Fibroblast of skin of left biceps (primary cell): ENCODE results near the gene KLHL21.
A peak's percentile ranks its signal among the peaks of the same experiment; 100 is the strongest.
"Not testable (repeated sequence)": the region's sequence is repeated elsewhere in the genome, so short reads cannot be mapped to it uniquely, and the experiment has no call there.

Source experiments
- DNase-seq, 2 experiments: peaks; one replicate each; pipeline ENCODE4 v3.0.0-alpha.2; 2013; ENCODE audit warnings: low read depth in 2 of 2

Gene KLHL21

DNA sequence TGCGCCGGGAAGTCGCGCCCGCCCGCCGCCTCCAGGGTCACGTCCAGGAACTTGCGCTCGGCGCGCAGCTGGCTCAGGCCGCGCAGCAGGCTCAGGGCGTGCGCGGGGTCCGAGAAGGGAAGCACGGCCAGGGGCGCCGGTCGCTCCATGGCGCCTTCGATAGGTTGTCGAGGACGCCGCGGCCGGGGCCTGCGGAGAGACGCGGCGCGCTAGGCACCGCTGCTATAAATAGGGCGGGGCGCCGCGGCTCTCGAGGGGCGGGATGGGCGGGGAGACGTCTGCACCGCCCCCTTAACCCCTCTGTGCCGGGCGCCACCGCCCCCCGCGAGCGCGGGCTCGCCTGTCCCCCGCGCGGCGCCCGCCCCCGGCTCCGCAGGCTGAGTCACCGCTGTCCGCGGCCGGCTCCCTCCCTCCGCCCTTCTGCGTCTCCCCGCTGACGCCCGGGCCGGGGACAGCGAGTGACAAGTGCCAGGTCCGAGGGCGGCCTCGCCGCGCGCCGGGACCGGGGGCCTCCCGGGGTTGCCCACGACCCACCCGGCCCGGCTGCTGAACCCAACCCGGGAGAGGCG, at the start of gene KLHL21:
TSS of gene KLHL21 (minus strand) at position 201 of the 569 bp plus-strand sequence. CDS start at position 149, 52 bp downstream.
- DNase-seq = peak; percentile 64 to 70

DNA sequence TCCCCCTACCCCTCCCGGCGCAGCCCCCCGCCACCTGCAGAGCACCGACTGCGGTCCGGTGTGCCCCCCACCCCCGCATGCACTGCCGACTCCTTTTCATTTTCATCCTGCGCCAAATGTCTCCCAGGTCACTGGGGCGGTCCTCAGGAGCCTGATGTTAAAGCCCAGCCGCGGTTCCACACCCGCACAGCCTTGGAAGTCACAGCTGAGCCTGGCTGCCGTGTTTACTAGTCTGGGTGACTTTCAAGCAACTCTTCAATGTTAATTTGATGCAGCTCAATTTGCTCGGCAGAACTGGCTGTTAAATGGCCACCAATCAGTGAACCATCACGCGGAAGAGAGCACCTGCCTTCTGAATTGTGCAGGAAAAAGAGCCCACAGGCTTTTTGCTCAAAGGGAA, 49.2 kb upstream of the KLHL21 start:
- DNase-seq = no peak

GRCh38 chr1:6648556-6648955, 45.9 kb upstream of the KLHL21 start:
- DNase-seq = no peak

DNA sequence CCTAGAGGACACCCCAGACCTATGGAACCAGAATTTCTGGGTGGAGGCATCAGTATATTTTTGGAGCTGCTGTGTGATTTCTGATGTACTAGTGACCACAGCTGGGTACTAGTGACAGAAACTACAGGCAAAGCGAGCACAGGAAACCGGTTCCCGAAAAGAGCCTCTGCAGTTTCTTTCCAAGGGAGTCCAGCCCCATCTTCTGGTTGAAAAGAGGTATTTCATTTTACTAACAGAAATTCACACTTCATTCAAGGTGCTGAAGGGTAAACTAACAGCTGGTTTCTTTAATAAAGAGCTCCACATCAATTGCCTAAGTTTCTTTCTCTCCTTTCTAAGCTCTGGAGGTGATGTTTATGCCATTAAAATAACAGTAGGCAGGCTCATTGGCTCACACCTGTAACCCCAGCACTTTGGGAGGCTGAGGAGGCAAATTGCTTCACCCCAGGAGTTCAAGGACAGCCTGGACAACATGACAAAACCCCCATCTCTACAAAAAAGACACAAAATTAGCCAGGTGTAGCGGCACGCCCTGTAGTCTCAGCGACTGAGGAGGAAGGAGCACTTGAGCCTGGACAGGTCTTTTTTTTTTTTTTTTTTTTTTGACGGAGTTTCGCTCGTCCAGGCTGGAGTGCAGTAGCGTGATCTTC, 44.0 kb upstream of the KLHL21 start:
- DNase-seq = peak in 1 of 2 experiments; percentile 14

GRCh38 chr1:6645018-6645417, 42.3 kb upstream of the KLHL21 start:
- no peak for DNase-seq

DNA sequence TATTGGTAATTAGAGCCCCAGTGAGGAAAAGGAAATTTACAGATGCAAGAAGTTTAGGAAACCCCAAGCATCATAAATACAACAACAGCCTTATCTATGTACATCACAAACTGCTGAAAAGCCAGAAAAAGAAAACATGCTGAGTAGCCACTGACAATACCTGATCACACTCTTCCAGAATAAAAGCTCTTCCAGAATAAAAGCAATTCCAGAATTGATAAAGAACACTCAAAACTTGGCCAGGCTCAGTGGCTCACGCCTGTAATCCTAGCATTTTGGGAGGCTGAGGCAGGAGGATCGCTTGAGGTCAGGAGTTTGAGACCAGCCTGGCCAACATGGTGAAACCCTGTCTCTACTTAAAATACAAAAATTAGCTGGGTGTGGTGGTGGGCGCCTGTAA, 38.2 kb upstream of the KLHL21 start:
- not testable (repeated sequence) for DNase-seq

DNA sequence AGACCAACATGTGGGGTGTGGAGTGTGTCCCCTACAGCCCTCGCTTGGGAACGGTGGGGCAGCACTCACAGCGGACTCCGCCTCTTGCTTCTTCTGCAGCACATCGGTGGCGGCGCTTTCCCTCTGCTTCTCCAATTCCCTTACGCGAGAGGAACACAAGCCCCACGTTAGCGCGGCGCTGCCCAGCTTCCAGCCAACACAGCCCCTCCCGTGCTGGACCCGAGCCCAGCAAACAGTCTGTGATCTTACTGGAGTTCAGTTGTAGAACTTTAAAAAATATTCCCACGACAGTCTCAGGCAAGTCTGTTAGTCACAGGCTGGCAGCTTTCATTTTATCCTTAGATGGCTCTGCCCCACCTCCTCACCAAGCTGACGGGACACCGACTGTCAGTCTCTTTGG, 35.6 kb upstream of the KLHL21 start:
- DNase-seq = no peak

DNA sequence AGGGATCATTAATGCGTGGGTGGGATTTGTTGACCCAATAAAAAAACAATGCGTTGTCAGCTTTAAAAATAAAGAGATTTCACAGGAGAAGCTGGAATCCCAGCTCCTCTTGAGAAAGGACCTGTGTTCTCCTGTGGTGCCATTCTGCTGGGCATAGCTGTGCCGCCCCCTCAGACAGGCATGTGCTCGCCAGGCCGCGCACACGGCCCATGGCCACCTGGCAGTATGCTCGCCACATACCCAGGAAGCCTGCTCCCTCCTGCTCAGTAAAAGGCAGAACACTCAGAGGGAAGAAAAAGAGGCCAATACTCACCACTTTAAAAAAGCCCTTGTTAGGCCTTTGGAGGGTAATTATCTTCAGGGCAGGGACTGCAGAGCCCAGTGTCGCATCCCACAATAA, 35.1 kb upstream of the KLHL21 start:
- no peak for DNase-seq

DNA sequence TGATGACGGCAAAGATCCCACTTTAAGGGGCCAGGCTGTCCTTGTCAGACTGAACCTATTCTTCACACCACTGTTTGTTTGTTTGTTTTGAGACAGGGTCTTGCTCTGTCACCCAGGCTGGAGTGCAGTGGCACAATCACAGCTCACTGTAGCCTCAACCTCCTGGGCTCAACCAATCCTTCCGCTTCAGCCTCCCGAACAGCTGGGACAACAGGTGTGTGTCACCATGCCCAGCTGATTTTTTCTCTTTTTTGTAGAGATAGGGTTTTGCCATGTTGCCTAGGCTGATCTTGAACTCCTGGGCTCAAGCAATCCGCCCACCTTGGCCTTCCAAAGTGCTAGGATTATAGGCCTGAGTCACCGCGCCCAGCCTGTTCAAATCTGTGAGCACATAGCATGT, 34.1 kb upstream of the KLHL21 start:
- DNase-seq = not testable (repeated sequence)

- DNase-seq = no peak
Measured at GRCh38 chr1:6635910-6636760, 33.5 kb upstream of the KLHL21 start.

- DNase-seq = no peak
Measured at GRCh38 chr1:6635161-6635909, 32.7 kb upstream of the KLHL21 start.

DNA sequence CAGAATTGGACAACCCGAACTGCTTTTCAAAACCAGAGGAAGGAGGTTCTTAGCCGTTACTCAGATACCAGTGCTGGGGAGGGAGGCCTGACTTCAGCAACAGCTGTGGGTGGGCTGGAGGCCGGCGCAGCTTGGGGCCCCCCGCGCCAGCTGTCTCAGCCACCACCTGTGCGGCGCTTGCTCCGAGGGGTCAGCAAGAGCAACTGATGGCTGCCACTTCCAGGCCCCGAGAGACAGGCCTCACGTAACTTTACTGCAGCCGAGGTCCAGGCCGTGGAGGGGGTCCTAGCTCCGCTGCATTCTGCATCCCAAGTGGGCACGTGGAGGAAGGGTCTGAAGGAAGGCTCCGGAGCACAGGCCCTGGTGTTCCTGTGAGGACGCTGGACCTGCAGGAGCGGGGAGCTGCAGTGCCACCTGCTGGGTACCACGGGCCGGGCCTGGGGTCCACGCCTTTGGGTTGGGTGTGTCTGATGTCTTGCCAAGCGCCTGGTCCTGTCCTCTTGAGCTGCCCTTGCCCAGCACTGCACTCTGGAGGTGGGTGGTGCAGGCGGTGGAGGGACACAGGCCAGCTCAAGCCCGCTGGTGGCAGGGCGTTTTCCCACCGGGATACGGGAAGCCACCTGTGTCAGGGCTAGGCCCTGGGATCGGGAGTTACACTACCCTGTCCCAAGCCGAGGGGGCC, 31.8 kb upstream of the KLHL21 start:
- no peak for DNase-seq

DNA sequence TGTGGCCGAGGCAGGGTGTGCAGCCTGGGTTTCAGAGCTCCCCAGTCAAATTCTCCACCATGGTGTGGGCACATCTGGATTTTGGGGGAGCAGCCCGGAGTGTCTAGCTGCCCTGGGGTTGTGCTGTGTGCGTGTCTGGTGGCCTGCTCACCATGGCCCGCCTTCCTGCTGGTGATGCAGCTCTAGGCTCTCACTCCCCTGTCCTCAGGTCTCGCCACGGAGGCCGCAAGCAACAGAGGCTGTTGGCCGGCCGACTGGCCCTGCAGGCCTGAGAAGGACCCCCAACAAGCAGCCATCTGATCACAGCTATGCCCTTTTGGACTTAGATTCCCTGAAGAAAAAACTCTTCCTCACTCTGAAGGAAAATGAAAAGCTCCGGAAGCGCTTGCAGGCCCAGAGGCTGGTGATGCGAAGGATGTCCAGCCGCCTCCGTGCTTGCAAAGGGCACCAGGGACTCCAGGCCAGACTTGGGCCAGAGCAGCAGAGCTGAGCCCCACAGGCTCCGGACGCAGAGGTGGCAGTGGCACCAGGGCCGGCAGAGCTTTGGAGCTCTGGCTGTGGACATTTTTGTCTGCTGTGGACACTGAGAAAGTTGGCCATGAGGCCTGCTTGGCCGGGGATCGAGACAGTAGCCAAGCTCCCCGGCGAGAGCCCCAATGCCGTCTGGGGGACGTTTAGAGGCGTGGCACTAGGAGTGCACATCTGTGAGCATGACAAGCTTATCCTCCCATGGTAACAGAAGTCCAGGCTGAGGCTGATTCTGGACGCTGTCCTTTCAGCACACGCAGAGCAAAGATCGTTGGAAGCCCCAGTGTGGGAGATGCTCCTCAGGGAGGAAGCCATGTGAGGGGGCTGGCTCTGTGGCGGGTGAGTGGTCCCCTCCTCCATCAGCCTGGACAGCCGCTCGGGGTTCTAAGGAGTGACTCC, 30.2 kb upstream of the KLHL21 start:
- DNase-seq = no peak

DNA sequence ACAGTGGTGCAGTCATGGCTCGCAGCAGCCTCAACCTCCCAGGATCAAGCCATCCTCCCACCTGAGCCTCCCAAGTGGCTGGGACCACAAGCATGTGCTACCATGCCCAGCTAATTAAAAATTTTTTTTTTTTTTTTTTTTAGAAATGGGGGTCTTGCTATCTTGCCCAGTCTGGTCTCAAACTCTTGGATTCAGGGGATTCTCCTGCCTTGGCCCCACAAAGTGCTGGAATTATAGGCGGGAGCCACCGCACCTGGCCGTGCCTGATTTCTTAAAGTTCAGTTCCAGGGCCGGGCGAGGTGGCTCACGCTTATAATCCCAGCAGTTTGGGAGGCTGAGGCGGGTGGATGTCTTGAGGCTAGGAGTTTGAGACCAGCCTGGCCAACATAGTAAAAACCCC, 28.4 kb upstream of the KLHL21 start:
- DNase-seq = no peak

DNA sequence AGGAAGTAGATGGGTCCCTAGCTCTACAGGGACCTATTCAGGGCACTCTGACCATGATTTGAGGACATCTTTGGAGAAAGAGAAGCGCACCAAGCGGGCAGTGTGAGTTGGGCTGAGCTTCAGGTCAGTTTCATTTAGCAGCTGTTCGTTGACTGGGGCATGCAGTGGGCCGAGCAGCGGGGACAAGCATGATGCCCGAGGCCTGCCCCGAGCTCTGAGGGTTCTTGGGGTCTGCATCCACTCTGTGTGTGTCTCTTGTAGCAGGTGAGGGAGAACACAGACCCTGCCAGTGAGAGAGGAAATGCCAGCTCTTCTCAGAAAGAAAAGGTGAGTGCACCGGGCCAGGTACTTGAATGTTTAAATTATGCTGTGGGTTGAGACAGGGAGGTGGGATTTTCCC, 27.4 kb upstream of the KLHL21 start:
- DNase-seq = no peak

DNA sequence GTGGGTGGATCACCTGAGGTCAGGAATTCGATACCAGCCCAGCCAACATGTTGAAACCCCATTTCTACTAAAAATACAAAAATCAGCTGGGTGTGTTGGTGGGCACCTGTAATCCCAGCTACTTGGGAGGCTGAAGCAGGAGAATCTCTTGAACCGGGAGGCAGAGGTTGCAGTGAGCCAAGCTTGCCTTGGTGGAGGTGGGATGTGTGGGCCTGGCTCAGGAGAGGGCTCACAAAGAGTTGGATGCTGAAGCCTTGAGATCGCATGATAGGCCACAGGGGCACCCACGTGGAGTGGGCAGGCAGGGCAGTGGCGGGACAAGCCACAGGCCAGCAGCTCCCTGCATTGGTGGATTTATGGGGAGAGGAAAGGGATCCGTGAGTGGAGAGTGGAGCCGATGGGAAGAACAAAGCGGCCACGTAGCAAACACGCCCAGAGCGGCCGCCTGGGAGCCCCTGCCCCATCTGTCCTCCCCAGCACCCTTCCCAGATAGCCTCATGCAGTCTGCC, 26.4 kb upstream of the KLHL21 start:
- no peak for DNase-seq

DNA sequence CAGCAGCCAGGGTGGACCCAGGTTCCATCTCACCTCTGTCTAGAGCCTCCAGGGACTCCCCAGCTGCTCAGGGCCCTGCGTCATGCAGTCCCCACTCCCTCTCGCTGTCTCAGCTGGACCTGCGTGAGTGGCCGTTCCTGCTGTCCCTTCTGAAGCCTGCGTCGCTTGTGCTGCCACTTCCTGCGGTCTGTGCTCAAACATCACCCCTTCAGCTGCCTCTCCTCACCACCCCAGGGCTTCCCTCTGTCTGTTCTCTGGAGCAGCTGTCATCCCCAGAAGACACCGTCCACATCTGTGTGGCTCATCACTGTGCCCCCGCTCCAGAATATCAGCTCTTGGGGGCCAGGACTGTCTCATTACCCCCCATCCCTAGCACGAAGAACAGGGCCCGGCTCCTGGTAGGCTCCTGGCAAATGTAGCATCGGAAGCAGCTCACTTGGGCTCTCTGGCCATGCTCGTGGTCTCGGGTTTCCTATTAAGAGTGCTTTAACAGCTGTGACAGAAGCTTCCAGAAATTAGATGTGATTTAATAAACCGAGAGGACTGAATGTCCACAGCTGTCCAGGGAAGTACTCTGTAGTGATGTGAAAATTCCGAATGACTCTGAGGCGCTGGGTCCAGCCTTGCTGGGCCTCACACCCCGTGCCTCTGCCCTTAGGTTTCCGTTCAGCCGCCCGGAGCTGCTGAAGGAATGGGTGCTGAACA, 25.3 kb upstream of the KLHL21 start:
- no peak for DNase-seq

- no peak for DNase-seq
Measured at GRCh38 chr1:6627031-6627430, 24.4 kb upstream of the KLHL21 start.

DNA sequence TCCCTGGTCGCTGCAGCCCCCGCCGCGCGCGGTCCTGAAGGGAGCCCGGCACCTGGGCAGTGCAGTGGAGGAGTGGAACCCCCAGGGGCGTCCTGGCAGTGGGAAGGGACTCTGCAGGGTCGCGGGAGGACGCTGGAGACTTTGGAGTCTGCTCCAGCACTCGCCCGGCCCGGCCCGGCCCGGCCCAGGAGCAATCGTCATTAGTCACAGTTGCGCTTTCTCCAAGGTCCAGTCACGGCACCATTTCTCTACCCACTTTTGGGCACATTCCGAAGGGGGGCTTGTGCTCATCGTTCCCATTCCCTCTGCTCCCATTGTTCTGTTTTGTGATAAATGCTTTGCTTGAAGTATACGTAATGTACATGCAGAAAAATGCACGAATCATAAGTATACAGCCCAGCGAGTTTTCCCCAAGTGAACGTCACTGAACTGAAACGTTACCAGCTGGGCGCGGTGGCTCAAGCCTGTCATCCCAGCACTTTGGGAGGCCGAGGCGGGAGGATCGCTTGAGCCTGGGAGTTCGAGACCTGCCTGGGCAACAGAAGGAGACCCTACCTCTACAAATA, 23.0 kb upstream of the KLHL21 start:
- DNase-seq = peak in 1 of 2 experiments; percentile 32
